H9 (cell line): ENCODE results near the gene ABHD11. TPM values are rescaled to one million over a fixed set of nuclear protein-coding genes. Genes with fewer than 3 reads are reported as not detected.

ENCODE experiments used
- DNase-seq: peaks from one replicate; pipeline ENCODE4 v3.0.0-alpha.2; 2017
- H2AFZ ChIP-seq: one replicate; pipeline ENCODE4 v1.6.1; 2013; ENCODE audit warnings: mild to moderate bottlenecking, low read length, control low read depth, moderate library complexity
- H2AK5ac ChIP-seq: 2 replicates; pipeline ENCODE4 v1.6.1; 2013; ENCODE audit warnings: low read length, control low read depth, mixed read lengths; ENCODE audit not compliant: insufficient read length
- H2BK120ac ChIP-seq: one replicate; pipeline ENCODE4 v1.6.1; 2013; ENCODE audit warnings: low read depth, mild to moderate bottlenecking, low read length, control low read depth, inconsistent platforms; ENCODE audit not compliant: poor library complexity, severe bottlenecking
- H2BK12ac ChIP-seq: 2 replicates; pipeline ENCODE4 v1.6.1; 2013; ENCODE audit warnings: low read length, control low read depth, mixed read lengths, low read depth; ENCODE audit not compliant: insufficient read length
- H2BK15ac ChIP-seq: 2 replicates; pipeline ENCODE4 v1.6.1; 2013; ENCODE audit warnings: low read depth, low read length, control low read depth
- H2BK20ac ChIP-seq: one replicate; pipeline ENCODE4 v1.6.1; 2013; ENCODE audit warnings: low read depth, mild to moderate bottlenecking, low read length, control low read depth, inconsistent platforms; ENCODE audit not compliant: poor library complexity, severe bottlenecking
- H2BK5ac ChIP-seq: 2 replicates; pipeline ENCODE4 v1.6.1; 2013; ENCODE audit warnings: low read length, control low read depth, mixed read lengths; ENCODE audit not compliant: insufficient read length
- H3K14ac ChIP-seq: 2 replicates; pipeline ENCODE4 v1.6.1; 2013; ENCODE audit warnings: low read length, control low read depth; ENCODE audit not compliant: insufficient read depth
- H3K18ac ChIP-seq: 2 replicates; pipeline ENCODE4 v1.6.1; 2013; ENCODE audit warnings: low read depth, mild to moderate bottlenecking, mixed read lengths, low read length, control low read depth; ENCODE audit not compliant: insufficient read length
- H3K23ac ChIP-seq: 2 replicates; pipeline ENCODE4 v1.6.1; 2013; ENCODE audit warnings: low read length, control low read depth, mixed read lengths, low read depth; ENCODE audit not compliant: insufficient read length
- H3K23me2 ChIP-seq: 2 replicates; pipeline ENCODE4 v1.6.1; 2013; ENCODE audit warnings: low read depth, mild to moderate bottlenecking, mixed read lengths, low read length, control low read depth; ENCODE audit not compliant: insufficient read length, poor library complexity, severe bottlenecking
- H3K27ac ChIP-seq: 2 replicates; pipeline ENCODE4 v1.5.1; 2013; ENCODE audit warnings: low read length, control low read depth, mixed read lengths, low read depth; ENCODE audit not compliant: insufficient read length
- H3K27me3 ChIP-seq: 2 replicates; pipeline ENCODE4 v1.6.1; 2013; ENCODE audit warnings: low read length, control low read depth, inconsistent platforms; ENCODE audit not compliant: insufficient read depth
- H3K4ac ChIP-seq: 2 replicates; pipeline ENCODE4 v1.6.1; 2013; ENCODE audit warnings: low read depth, mild to moderate bottlenecking, control low read depth, inconsistent platforms, low read length, moderate library complexity
- H3K4me1 ChIP-seq: 2 replicates; pipeline ENCODE4 v1.6.1; 2013; ENCODE audit warnings: low read length, control low read depth, inconsistent platforms; ENCODE audit not compliant: insufficient read depth
- H3K4me2 ChIP-seq: 2 replicates; pipeline ENCODE4 v1.6.1; 2013; ENCODE audit warnings: low read length, control low read depth, mixed read lengths; ENCODE audit not compliant: insufficient read length, insufficient read depth
- H3K56ac ChIP-seq: 2 replicates; pipeline ENCODE4 v1.6.1; 2013; ENCODE audit warnings: low read depth, mild to moderate bottlenecking, mixed read lengths, low read length, control low read depth; ENCODE audit not compliant: insufficient read length
- H3K79me1 ChIP-seq: 2 replicates; pipeline ENCODE4 v1.6.1; 2013; ENCODE audit warnings: low read depth, mild to moderate bottlenecking, moderate library complexity, low read length, control low read depth, inconsistent platforms; ENCODE audit not compliant: insufficient read depth, poor library complexity, severe bottlenecking
- H3K79me2 ChIP-seq: 2 replicates; pipeline ENCODE4 v1.6.1; 2013; ENCODE audit warnings: low read length, control low read depth, inconsistent platforms; ENCODE audit not compliant: insufficient read depth
- H3K9ac ChIP-seq: 2 replicates; pipeline ENCODE4 v1.6.1; 2013; ENCODE audit warnings: low read length, control low read depth, mixed read lengths; ENCODE audit not compliant: insufficient read length; ENCODE audit errors: extremely low read depth
- H3K9me3 ChIP-seq: one replicate; pipeline ENCODE4 v1.6.1; 2013; ENCODE audit warnings: low read depth, low read length, inconsistent platforms; ENCODE audit not compliant: control insufficient read depth
- H3T11ph ChIP-seq: one replicate; pipeline ENCODE4 v1.6.1; 2013; ENCODE audit warnings: mild to moderate bottlenecking, low read length, control low read depth, inconsistent platforms
- H4K20me1 ChIP-seq: one replicate; pipeline ENCODE4 v1.6.1; 2013; ENCODE audit not compliant: control insufficient read depth, insufficient read length, insufficient read depth
- H4K5ac ChIP-seq: 2 replicates; pipeline ENCODE4 v1.6.1; 2013; ENCODE audit warnings: low read depth, mild to moderate bottlenecking, mixed read lengths, low read length, control low read depth; ENCODE audit not compliant: insufficient read length
- H4K8ac ChIP-seq: replicated peaks from 2 replicates; pipeline ENCODE4 v1.6.1; 2013; ENCODE audit warnings: low read length, control low read depth, mixed read lengths, low read depth; ENCODE audit not compliant: insufficient read length
- H4K91ac ChIP-seq: 2 replicates; pipeline ENCODE4 v1.6.1; 2013; ENCODE audit warnings: low read depth, mild to moderate bottlenecking, moderate library complexity, mixed read lengths, low read length, control low read depth; ENCODE audit not compliant: insufficient read length
- H3K27ac Mint-ChIP-seq, 3 experiments: 2 replicates in 2 of 3; 3 replicates in 1 of 3; pipeline ENCODE4 v1.8.0; 2020 to 2021; ENCODE audit warnings: mixed read lengths in 3 of 3, mild to moderate bottlenecking in 1 of 3, moderate library complexity in 1 of 3
- H3K27me3 Mint-ChIP-seq: 2 replicates; pipeline ENCODE4 v1.8.0; 2021; ENCODE audit warnings: low read depth, mild to moderate bottlenecking, moderate library complexity, mixed read lengths
- H3K36me3 Mint-ChIP-seq, 3 experiments: 2 replicates in 2 of 3; 3 replicates in 1 of 3; pipeline ENCODE4 v1.8.0; 2020 to 2021; ENCODE audit warnings: low read depth in 3 of 3, mixed read lengths in 3 of 3; ENCODE audit not compliant: insufficient read depth in 1 of 3
- H3K4me1 Mint-ChIP-seq, 2 experiments: 2 replicates each; pipeline ENCODE4 v1.8.0; 2020; ENCODE audit warnings: mixed read lengths in 2 of 2
- H3K4me3 Mint-ChIP-seq, 2 experiments: 2 replicates in 1 of 2; 3 replicates in 1 of 2; pipeline ENCODE4 v1.8.0; 2020 to 2021; ENCODE audit warnings: mild to moderate bottlenecking in 2 of 2, mixed read lengths in 2 of 2, moderate library complexity in 1 of 2
- H3K9me3 Mint-ChIP-seq, 2 experiments: 2 replicates in 1 of 2; 3 replicates in 1 of 2; pipeline ENCODE4 v1.8.0; 2020; ENCODE audit warnings: mild to moderate bottlenecking in 2 of 2, mixed read lengths in 2 of 2, moderate library complexity in 1 of 2
- WGBS: extraction: QIAGEN DNeasy Blood & Tissue Kit; methylation state at CpG from one replicate; pipeline ENCODE4 v1.1.7; 2013; ENCODE audit warnings: missing lambda C conversion rate, low lambda C conversion rate, mixed read lengths; ENCODE audit not compliant: insufficient read length; ENCODE audit errors: extremely low coverage; 5-methylcytosine and 5-hydroxymethylcytosine counted together
- total RNA-seq: library from RNA; stranded (reverse); gene quantifications from 2 replicates; pipeline ENCODE4 v1.2.1, GENCODE V29; 2021
- TF ChIP-seq, protein P1 (sequence below): fragments of 200-600 bp; sonication (generic); conservative IDR thresholded peaks from 3 replicates; pipeline ENCODE4 v1.8.0; 2021; ENCODE audit warnings: antibody characterized with exemption, mild to moderate bottlenecking

ABHD11 gene
- total RNA-seq, 1 experiment from 2014 or later: 34.4 TPM

DNA sequence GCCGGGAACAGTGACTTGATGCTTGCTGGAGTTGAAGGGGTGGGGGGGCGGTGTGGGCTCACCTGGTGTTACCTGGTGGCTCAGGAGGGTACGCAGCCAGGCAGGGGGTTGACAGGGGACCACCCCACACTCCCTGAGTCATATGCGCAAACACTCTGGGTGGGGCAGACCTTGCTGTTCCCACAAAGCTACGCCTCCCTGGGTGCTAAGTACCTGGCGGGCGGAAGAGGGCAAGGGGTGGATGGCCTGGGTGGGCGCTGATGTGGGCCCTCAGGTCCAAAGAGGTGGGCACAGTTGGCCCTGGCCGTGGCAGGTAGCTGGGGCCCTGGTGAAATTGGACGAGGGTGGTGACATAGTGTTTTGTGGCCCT, 33.1 kb downstream of the ABHD11 start:
- Mint-ChIP-seq H3K27ac (no peak overlapping the region), H3K9me3 (no peaks in the 10 kb centered on the region), H3K27me3 (peaks cover 2% of the 10 kb centered on the region), H3K4me3 (no peak overlapping the region), H3K4me1 (peaks cover 9 to 38% of the 10 kb centered on the region in 2 experiments), H3K36me3 (peaks cover 9 to 18% (median 17%) of the 10 kb centered on the region in 3 experiments; a peak in 6 of 7 replicates)
- H4K5ac ChIP-seq: no peak overlapping the region
- H3K56ac ChIP-seq: no peak overlapping the region
- no peaks in the 10 kb centered on the region for H4K20me1 ChIP-seq
- no peak overlapping the region for H3K9ac ChIP-seq
- WGBS: no CpG with 5 or more reads among the region's 10 CpGs
- H3T11ph ChIP-seq: no peak overlapping the region
- H3K79me1 ChIP-seq: no peaks in the 10 kb centered on the region
- H3K4me1 ChIP-seq: no peaks in the 10 kb centered on the region; the same call in 1 of the 2 replicates
- H2AFZ ChIP-seq: no peak overlapping the region
- no peak overlapping the region for H3K4me2 ChIP-seq
- H2BK20ac ChIP-seq: no peak overlapping the region
- no peak overlapping the region for H2AK5ac ChIP-seq
- H2BK120ac ChIP-seq: no peak overlapping the region
- no peak overlapping the region for H3K4ac ChIP-seq
- no peaks in the 10 kb centered on the region for H3K27me3 ChIP-seq
- no peak overlapping the region for H4K8ac ChIP-seq
- H2BK15ac ChIP-seq: no peak overlapping the region
- H3K27ac ChIP-seq: no peak overlapping the region
- no peak overlapping the region for H2BK5ac ChIP-seq
- H3K18ac ChIP-seq: no peak overlapping the region
- no peak overlapping the region for H2BK12ac ChIP-seq
- DNase-seq: no peak
- no peaks in the 10 kb centered on the region for H3K79me2 ChIP-seq
- no peak overlapping the region for H4K91ac ChIP-seq
- H3K9me3 ChIP-seq: no peaks in the 10 kb centered on the region
- H3K23me2 ChIP-seq: peaks cover 2% of the 10 kb centered on the region
- H3K14ac ChIP-seq: no peak overlapping the region
- TF ChIP-seq, protein P1, sequence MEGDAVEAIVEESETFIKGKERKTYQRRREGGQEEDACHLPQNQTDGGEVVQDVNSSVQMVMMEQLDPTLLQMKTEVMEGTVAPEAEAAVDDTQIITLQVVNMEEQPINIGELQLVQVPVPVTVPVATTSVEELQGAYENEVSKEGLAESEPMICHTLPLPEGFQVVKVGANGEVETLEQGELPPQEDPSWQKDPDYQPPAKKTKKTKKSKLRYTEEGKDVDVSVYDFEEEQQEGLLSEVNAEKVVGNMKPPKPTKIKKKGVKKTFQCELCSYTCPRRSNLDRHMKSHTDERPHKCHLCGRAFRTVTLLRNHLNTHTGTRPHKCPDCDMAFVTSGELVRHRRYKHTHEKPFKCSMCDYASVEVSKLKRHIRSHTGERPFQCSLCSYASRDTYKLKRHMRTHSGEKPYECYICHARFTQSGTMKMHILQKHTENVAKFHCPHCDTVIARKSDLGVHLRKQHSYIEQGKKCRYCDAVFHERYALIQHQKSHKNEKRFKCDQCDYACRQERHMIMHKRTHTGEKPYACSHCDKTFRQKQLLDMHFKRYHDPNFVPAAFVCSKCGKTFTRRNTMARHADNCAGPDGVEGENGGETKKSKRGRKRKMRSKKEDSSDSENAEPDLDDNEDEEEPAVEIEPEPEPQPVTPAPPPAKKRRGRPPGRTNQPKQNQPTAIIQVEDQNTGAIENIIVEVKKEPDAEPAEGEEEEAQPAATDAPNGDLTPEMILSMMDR: no peak
- H3K23ac ChIP-seq: no peak overlapping the region
